LNCAP (cell line): ENCODE measurements around the gene UNC5A.

Source experiments
- CTCF ChIP-seq: fragments of 450-650 bp; IDR thresholded peaks from 2 replicates; pipeline ENCODE4 v1.5.1; 2017; ENCODE audit warnings: mild to moderate bottlenecking

UNC5A gene

GRCh38 chr5:176784218-176785165 is 25.9 kb upstream of the UNC5A start:
- no peak for TF ChIP-seq CTCF

- no peak for TF ChIP-seq CTCF
Observed at GRCh38 chr5:176785184-176786145, 24.9 kb upstream of the UNC5A start.

GRCh38 chr5:176787676-176788075 is 22.7 kb upstream of the UNC5A start:
- TF ChIP-seq CTCF, result no peak

- TF ChIP-seq CTCF, result no peak
Observed at GRCh38 chr5:176788091-176788490, 22.3 kb upstream of the UNC5A start.

GRCh38 chr5:176788941-176789872 is 21.2 kb upstream of the UNC5A start:
- TF ChIP-seq CTCF, result no peak

GRCh38 chr5:176789873-176790615 is 20.3 kb upstream of the UNC5A start:
- no peak for TF ChIP-seq CTCF
